Adrenal gland (tissue), 5 donors: ENCODE data around the gene TPRG1.

ENCODE experiments used
- CTCF ChIP-seq, 6 experiments: fragments of 450-650 bp in 4 of 6; fragments of 200-600 bp in 2 of 6; sonication (generic) in 1 of 6; IDR thresholded peaks; 1 replicate in 5 of 6; 2 replicates in 1 of 6; pipeline versions ENCODE4 v1.5.1 to v1.8.0; 2016 to 2021; ENCODE audit warnings: antibody characterized with exemption in 6 of 6, mild to moderate bottlenecking in 2 of 6, moderate library complexity in 1 of 6
- POLR2A ChIP-seq, 2 donors: fragments of 450-650 bp; IDR thresholded peaks; one replicate each; pipeline ENCODE4 v1.6.1; 2017; ENCODE audit warnings: antibody characterized with exemption in 2 of 2, mild to moderate bottlenecking in 2 of 2, moderate library complexity in 1 of 2
- donor health status: DM: no; HTN: no; CAD: no.

GRCh38 chr3:189210251-189210770 is 38.5 kb downstream of the TPRG1 start:
- no peak for TF ChIP-seq CTCF (IDR thresholded peaks at IDR 0.05)
- no peak for TF ChIP-seq POLR2A (IDR thresholded peaks at IDR 0.05)
